ENCODE results near the gene THBD.

The THBD gene

GRCh38 chr20:23049201-23050075, at the start of gene THBD:
Gene THBD (minus strand): TSS chr20:23049672. CDS start chr20:23049504, 168 bp downstream.
- DNase-seq (ENCODE audit: low read depth): no peak

DNA sequence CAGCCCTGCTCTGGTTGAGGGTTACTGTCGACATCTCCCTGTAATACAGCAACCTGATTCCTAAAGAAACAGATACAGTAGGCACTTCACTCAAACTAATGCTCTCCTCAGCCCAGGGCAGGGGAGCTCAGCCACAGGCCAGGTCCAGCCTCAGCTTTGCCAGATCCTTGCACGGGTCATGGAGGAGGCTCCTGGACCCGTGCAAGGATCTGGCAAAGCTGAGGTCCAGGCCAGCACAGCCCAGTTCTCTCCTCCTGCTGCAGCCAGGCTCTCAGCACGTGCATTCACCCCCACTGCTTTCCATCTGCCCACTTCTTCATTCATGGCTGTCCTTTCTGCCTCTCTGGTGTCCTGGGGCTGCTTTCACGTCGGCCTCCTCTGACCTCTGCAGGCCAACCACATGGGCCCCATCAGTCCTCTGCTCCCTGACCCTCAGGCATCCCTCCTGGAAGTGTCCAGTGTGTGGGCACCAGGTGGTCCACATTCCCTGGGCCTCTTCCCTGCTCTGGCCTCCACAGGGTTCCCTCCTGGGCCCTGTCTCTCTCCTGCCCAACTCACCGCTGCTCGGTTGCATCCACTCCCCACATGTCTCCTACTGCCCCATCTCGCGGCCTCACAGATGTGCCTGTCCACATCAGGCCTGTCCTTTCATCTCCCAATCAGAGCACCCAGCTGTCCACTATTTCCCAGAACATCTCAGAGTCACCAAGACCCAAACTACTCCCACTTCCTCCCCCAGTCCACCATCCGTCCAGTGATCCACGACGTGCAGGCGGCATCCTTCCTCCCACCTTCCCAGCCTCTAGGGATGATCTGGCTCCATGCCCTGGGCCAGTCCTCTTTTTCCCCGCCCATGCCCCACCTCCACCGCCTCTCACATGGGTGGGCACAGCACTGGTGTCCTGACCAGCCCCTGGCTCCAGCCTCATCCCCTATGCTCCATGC, 48.4 kb upstream of the THBD start:
- DNase-seq (ENCODE audit: low read depth): no peak

DNA sequence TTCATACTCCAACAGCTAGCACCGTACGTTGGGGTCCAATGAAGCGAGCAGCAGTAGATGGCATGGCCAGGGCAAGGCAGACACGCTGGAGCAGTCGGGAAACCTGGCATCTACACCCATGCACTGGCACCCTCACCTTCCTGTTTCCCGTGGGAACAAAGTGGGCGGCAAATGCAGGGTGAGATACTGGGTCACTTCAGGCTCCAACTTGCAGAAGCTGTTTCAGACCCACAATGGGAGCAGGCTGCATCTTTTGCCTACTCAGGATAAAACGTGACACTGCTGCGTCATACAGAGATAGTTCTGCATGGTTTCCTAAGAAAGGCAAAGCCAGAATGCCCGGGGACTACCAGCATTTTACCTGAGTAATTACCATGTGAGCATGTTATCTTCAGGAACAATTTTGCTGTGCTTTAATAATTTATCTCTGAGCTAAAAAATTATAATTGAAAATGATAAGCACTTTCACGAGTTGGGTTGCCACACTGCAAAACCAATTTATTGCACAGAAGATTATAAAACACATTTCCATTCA, 47.6 kb upstream of the THBD start:
- DNase-seq (ENCODE audit: low read depth): no peak

DNA sequence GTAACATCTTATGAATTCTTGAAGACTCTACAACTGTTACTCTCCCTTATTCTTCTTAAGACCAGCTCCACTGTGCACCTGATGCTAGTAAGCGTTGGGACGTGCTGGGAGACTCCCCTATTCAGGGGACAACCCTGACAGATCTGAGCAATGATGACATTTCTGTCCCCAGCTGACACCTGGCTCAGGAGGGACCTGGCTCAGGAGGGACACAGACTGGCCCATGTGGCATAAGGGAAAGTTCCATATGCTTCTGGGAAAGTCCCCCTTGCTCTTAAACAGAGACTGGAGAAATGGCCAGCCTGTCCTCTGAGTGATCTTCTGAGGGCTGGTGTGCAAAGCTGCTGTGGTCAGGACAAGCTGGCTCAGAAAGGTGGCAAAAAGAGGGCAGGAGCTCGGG, 46.6 kb upstream of the THBD start:
- no peak for DNase-seq (ENCODE audit: low read depth)

DNA sequence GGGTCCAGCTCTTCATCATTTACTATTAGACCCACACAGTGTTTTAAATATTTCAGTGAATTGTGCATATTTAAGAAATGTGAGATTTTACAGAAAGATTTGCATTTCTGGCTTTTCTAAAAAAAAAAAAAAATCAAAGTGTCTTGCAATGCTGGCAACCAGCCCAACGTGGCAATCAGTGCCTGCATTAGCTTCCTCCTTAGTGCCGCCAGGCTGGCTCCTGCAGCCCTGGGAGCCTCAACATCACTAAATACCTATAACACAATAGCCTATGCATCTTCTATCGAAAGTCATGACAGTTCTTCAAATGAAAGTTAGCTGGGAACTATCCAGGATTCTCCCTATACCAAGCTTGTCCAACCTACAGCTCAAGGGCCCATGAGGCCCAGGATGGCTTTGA, 46.0 kb upstream of the THBD start:
- DNase-seq (ENCODE audit: low read depth): no peak

GRCh38 chr20:23094927-23095326, 45.5 kb upstream of the THBD start:
- DNase-seq (ENCODE audit: low read depth): no peak

- DNase-seq (ENCODE audit: low read depth): no peak
Measured at GRCh38 chr20:23094213-23094896, 44.9 kb upstream of the THBD start.

DNA sequence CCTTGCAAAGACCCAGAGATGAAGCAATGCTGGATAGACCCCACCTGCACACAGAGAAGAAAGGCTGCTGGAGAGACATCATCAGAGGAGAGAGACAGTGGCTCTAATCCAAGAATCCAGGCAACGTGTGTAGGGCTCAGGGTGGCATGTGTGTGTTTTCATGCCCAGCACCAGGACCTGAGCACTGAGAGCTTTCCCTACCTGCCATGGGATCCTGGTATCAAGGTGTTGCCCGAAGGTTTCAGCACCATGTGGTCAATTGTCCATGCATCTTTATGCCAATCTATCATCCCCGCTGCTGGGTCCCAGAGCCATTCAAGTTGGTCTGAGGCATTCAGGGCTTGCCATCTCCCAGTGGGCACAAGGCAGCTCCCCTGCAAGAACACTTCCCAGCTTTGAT, 44.1 kb upstream of the THBD start:
- no peak for DNase-seq (ENCODE audit: low read depth)

DNA sequence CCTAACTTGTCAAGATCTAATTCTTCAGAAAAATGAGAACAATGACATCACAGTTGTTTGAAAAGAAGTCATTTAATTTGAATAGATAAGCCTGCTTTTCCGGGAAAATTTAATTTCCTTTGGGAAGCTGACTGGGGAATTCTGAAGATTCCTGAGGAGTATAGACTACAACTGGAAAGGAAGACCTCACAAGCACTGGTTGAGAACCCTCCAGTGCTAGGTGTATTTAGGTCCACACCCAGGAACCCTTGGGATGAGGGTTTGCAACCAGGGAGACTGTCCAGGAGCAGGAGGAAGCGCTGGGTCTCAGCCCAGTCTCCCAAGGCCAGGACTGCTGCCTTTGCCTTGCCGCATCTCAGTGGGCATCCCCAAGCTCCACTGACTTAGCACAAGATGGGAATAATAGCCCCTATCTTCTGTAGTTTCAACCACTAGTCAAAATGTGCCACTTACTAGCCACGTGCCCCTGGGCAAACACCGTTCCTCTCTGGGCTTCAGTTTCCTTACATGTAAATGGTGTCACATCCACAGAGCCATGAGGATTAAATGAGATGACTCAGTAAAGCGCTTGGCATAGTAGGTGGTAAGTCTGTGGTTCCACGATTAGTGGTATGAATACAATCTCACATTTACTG, 43.5 kb upstream of the THBD start:
- DNase-seq (ENCODE audit: low read depth): no peak

GRCh38 chr20:23092384-23092756, 42.9 kb upstream of the THBD start:
- DNase-seq (ENCODE audit: low read depth): no peak

GRCh38 chr20:23091721-23092383, 42.4 kb upstream of the THBD start:
- DNase-seq (ENCODE audit: low read depth): no peak

GRCh38 chr20:23090878-23091277, 41.4 kb upstream of the THBD start:
- DNase-seq (ENCODE audit: low read depth): no peak

GRCh38 chr20:23090147-23090546, 40.7 kb upstream of the THBD start:
- no peak for DNase-seq (ENCODE audit: low read depth)

GRCh38 chr20:23088866-23089265, 39.4 kb upstream of the THBD start:
- DNase-seq (ENCODE audit: low read depth): no peak

- DNase-seq (ENCODE audit: low read depth): no peak
Measured at GRCh38 chr20:23087587-23088251, 38.2 kb upstream of the THBD start.

- no peak for DNase-seq (ENCODE audit: low read depth)
Measured at GRCh38 chr20:23086931-23087411, 37.5 kb upstream of the THBD start.

GRCh38 chr20:23086056-23086566, 36.6 kb upstream of the THBD start, which contains the start of gene CD93:
Gene CD93 (minus strand): TSS chr20:23086324. CDS start chr20:23086192, 132 bp downstream.
- DNase-seq (ENCODE audit: low read depth): no peak

DNA sequence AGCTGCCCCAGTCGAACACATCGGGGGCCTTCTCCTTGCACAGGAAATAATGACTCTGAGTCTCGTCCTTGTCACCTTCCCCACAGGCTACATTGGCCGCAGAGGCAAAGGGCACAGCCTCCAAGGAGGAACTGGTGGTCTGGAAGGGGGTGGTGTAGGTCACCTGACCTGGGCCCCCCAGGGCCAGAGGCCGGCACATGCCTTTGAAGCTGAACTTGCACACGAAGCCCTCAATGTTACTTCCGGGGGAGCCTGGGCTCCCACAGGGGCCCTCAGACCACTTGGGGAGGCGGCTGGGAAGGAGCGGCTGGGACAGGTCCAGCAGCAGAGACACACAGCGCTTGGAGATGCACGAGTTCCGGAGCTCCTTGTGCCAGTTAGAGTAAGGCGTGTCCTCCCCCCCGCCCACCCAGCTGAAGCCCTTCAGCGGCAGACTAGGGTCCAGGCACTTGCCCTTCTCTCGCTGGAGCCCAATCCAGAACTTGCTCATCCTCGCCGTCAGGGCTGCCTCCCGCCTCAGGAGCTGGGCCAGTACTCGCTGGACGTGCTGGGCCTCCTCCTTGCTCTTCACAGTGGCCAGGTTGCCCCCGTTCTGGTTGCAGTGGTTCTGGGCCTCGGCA, 36.1 kb upstream of the THBD start:
- DNase-seq (ENCODE audit: low read depth): no peak

DNA sequence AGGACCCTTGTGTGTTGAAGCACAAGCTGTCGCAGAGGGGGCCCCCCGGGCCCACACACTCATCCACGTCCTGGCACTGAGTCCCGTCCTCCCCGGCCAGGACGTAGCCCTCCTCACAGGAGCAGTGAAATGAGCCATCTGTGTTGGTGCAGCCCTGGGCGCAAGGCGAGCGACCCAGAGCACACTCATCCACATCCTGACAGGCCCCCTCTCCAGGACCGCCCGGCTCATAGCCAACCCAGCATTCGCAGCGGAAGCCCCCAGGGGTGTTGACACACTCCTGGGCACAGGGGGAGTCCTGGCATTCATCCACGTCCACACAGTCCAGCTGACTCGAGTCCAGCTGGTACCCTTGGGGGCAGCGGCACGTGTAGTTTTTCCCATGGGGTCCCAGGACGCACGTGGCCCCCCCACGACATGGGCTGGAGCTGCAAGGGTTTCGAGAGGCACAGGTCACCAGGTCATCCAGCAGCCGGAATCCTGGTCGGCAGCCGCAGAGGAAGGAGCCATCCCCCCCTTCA, 35.4 kb upstream of the THBD start:
- no peak for DNase-seq (ENCODE audit: low read depth)
